Trophoblast cell (in vitro differentiated cells and primary cell): Measurements from ENCODE around the gene C10orf143.

ENCODE experiments used
- DNase-seq, 2 donors: peaks; one replicate each; pipeline ENCODE4 v3.0.0-alpha.2; 2016
- H2AFZ ChIP-seq: 2 replicates; pipeline ENCODE4 v1.6.1; 2013; ENCODE audit warnings: low read length, moderate library complexity, mild to moderate bottlenecking; ENCODE audit not compliant: insufficient read depth, poor library complexity
- H2AK5ac ChIP-seq: 2 replicates; pipeline ENCODE4 v1.6.1; 2013; ENCODE audit warnings: mild to moderate bottlenecking, low read length
- H2BK120ac ChIP-seq: 2 replicates; pipeline ENCODE4 v1.6.1; 2013; ENCODE audit warnings: low read length, mild to moderate bottlenecking, moderate library complexity; ENCODE audit not compliant: insufficient read depth, poor library complexity
- H2BK12ac ChIP-seq: 2 replicates; pipeline ENCODE4 v1.6.1; 2013; ENCODE audit warnings: mild to moderate bottlenecking, low read length, moderate library complexity
- H2BK5ac ChIP-seq: 2 replicates; pipeline ENCODE4 v1.6.1; 2013; ENCODE audit warnings: low read length, low read depth, moderate library complexity, mild to moderate bottlenecking; ENCODE audit not compliant: poor library complexity
- H3K14ac ChIP-seq: 2 replicates; pipeline ENCODE4 v1.6.1; 2013; ENCODE audit warnings: mild to moderate bottlenecking, low read length
- H3K18ac ChIP-seq: 2 replicates; pipeline ENCODE4 v1.6.1; 2013; ENCODE audit warnings: mild to moderate bottlenecking, low read length
- H3K23ac ChIP-seq: 2 replicates; pipeline ENCODE4 v1.6.1; 2013; ENCODE audit warnings: low read length
- H3K27ac ChIP-seq: 2 replicates; pipeline ENCODE4 v1.5.1; 2013; ENCODE audit warnings: low read depth, mild to moderate bottlenecking, inconsistent platforms, low read length, moderate library complexity
- H3K27me3 ChIP-seq: 2 replicates; pipeline ENCODE4 v1.6.1; 2013; ENCODE audit warnings: inconsistent platforms, mild to moderate bottlenecking, low read length, moderate library complexity; ENCODE audit not compliant: insufficient read depth
- H3K36me3 ChIP-seq, 2 experiments: 1 replicate in 1 of 2; 2 replicates in 1 of 2; pipeline ENCODE4 v1.6.1; 2013; ENCODE audit warnings: low read length in 2 of 2, mild to moderate bottlenecking in 2 of 2, moderate library complexity in 1 of 2; ENCODE audit not compliant: insufficient read depth in 2 of 2, control insufficient read depth in 1 of 2
- H3K4ac ChIP-seq: 2 replicates; pipeline ENCODE4 v1.6.1; 2013; ENCODE audit warnings: low read depth, mild to moderate bottlenecking, low read length, moderate library complexity
- H3K4me1 ChIP-seq, 2 experiments: 1 replicate in 1 of 2; 2 replicates in 1 of 2; pipeline ENCODE4 v1.6.1; 2013; ENCODE audit warnings: low read length in 2 of 2, mild to moderate bottlenecking in 2 of 2, moderate library complexity in 1 of 2; ENCODE audit not compliant: insufficient read depth in 2 of 2, control insufficient read depth in 1 of 2
- H3K4me2 ChIP-seq: 2 replicates; pipeline ENCODE4 v1.6.1; 2013; ENCODE audit warnings: inconsistent platforms, mild to moderate bottlenecking, low read length, moderate library complexity
- H3K4me3 ChIP-seq: 2 replicates; pipeline ENCODE4 v1.5.1; 2013; ENCODE audit warnings: mild to moderate bottlenecking, low read depth, low read length, inconsistent platforms
- H3K79me1 ChIP-seq: one replicate; pipeline ENCODE4 v1.6.1; 2013; ENCODE audit warnings: low read length
- H3K79me2 ChIP-seq: 2 replicates; pipeline ENCODE4 v1.6.1; 2013; ENCODE audit warnings: low read length, mild to moderate bottlenecking; ENCODE audit not compliant: control insufficient read depth, insufficient read depth, poor library complexity
- H3K9ac ChIP-seq: 2 replicates; pipeline ENCODE4 v1.6.1; 2013; ENCODE audit warnings: mild to moderate bottlenecking, low read length
- H3K9me3 ChIP-seq: 2 replicates; pipeline ENCODE4 v1.6.1; 2013; ENCODE audit warnings: low read depth, mild to moderate bottlenecking, control low read depth, inconsistent platforms, low read length; ENCODE audit not compliant: insufficient read depth
- H4K12ac ChIP-seq: 2 replicates; pipeline ENCODE4 v1.6.1; 2013; ENCODE audit warnings: low read depth, mild to moderate bottlenecking, low read length, moderate library complexity
- H4K8ac ChIP-seq: 2 replicates; pipeline ENCODE4 v1.6.1; 2013; ENCODE audit warnings: low read depth, mild to moderate bottlenecking, low read length, moderate library complexity
- H4K91ac ChIP-seq: one replicate; pipeline ENCODE4 v1.6.1; 2013; ENCODE audit warnings: low read depth, mild to moderate bottlenecking, low read length, moderate library complexity
- WGBS: extraction: QIAGEN DNeasy Blood & Tissue Kit; methylation state at CpG from one replicate; pipeline ENCODE4 v1.1.7; 2013; ENCODE audit warnings: missing lambda C conversion rate; ENCODE audit not compliant: insufficient read length, insufficient coverage; ENCODE audit errors: extremely low coverage; 5-methylcytosine and 5-hydroxymethylcytosine counted together

Gene C10orf143

DNA sequence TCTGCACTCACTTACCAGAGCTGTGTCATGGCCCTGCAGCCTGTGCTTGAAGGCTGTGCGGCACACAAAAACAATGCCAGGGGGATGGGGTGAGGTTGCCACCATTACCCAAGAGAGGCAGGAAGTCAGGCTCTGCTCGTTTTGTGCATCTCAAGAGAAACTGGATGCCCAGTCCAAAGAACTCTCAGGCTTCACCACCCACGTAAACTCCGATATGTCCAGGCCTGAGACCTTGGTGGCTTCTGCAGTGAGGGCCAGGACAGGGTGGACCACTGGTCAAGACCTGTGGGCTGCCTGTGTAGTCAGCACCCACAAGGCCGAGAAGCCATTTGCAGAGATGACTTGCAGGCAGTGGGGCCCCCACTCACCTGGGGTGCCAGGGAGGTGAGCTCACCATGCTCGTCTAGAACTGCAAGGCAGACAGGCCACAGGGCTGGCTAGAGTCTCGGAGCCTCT lies 91.9 kb downstream of the C10orf143 start:
- H4K8ac ChIP-seq: no peak overlapping the region
- H2AFZ ChIP-seq: no peak overlapping the region
- no peak overlapping the region for H2BK120ac ChIP-seq
- H3K18ac ChIP-seq: no peak overlapping the region
- H3K4me1 ChIP-seq: no peaks in the 10 kb centered on the region
- no peak overlapping the region for H2AK5ac ChIP-seq
- H3K4me2 ChIP-seq: no peak overlapping the region
- no peak overlapping the region for H3K4ac ChIP-seq
- no peaks in the 10 kb centered on the region for H3K79me1 ChIP-seq
- H3K36me3 ChIP-seq: no peaks in the 10 kb centered on the region
- no peak overlapping the region for H4K91ac ChIP-seq
- no peaks in the 10 kb centered on the region for H3K79me2 ChIP-seq
- no peak overlapping the region for H3K9ac ChIP-seq
- no peaks in the 10 kb centered on the region for H3K9me3 ChIP-seq
- H3K27me3 ChIP-seq: no peaks in the 10 kb centered on the region
- WGBS: no CpG with 5 or more reads among the region's 7 CpGs
- H2BK5ac ChIP-seq: no peak overlapping the region
- H3K27ac ChIP-seq: no peak overlapping the region
- no peak overlapping the region for H4K12ac ChIP-seq
- H2BK12ac ChIP-seq: no peak overlapping the region
- DNase-seq: no peak
- H3K23ac ChIP-seq: no peak overlapping the region
- H3K4me3 ChIP-seq: no peak overlapping the region
- H3K14ac ChIP-seq: no peak overlapping the region

DNA sequence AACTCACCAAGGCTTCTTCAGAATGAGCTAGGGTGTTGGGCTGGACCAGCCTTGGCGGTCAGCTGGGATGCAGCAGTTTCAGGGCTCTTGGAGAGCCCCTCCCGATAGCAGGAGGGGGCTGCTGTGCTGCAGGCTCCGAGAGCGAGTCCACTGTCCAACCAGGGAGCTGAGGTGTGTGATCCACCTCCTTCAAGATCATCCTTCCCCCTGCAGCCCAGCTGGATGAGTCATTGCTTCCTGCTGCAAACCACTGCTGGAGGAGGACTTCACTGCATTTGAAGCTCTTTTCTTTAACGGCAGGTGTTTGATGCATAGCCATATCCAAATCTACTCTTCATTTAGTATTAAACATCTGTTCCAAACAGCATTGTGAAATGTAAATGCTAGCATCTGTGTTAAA lies 92.4 kb downstream of the C10orf143 start:
- Histone ChIP-seq H3K23ac (no peak overlapping the region), H4K91ac (no peak overlapping the region), H3K4me2 (no peak overlapping the region), H3K4ac (no peak overlapping the region), H3K9me3 (no peaks in the 10 kb centered on the region), H3K79me1 (no peaks in the 10 kb centered on the region), H3K79me2 (no peaks in the 10 kb centered on the region), H2BK5ac (no peak overlapping the region), H4K8ac (no peak overlapping the region), H3K27me3 (no peaks in the 10 kb centered on the region), H2AK5ac (no peak overlapping the region), H2BK12ac (no peak overlapping the region), H2AFZ (no peak overlapping the region), H3K18ac (no peak overlapping the region), H3K36me3 (no peaks in the 10 kb centered on the region), H3K9ac (no peak overlapping the region), H3K14ac (no peak overlapping the region), H4K12ac (no peak overlapping the region), H2BK120ac (no peak overlapping the region), H3K4me3 (no peak overlapping the region), H3K27ac (no peak overlapping the region), H3K4me1 (no peaks in the 10 kb centered on the region)
- no CpG with 5 or more reads among the region's 5 CpGs for WGBS
- no peak for DNase-seq

GRCh38 chr10:130017631-130018022 lies 93.0 kb downstream of the C10orf143 start:
- Histone ChIP-seq H2AFZ (no peak overlapping the region), H3K23ac (no peak overlapping the region), H3K27ac (no peak overlapping the region), H3K79me1 (no peaks in the 10 kb centered on the region), H3K9ac (no peak overlapping the region), H3K9me3 (no peaks in the 10 kb centered on the region), H3K27me3 (no peaks in the 10 kb centered on the region), H2BK5ac (no peak overlapping the region), H3K4me1 (no peaks in the 10 kb centered on the region), H4K12ac (no peak overlapping the region), H3K4ac (no peak overlapping the region), H3K4me3 (no peak overlapping the region), H2BK12ac (no peak overlapping the region), H3K18ac (no peak overlapping the region), H3K36me3 (no peaks in the 10 kb centered on the region), H3K14ac (no peak overlapping the region), H4K8ac (no peak overlapping the region), H2BK120ac (no peak overlapping the region), H4K91ac (no peak overlapping the region), H3K79me2 (no peaks in the 10 kb centered on the region), H3K4me2 (no peak overlapping the region), H2AK5ac (no peak overlapping the region)
- WGBS: no CpG with 5 or more reads among the region's 13 CpGs
- DNase-seq: no peak

DNA sequence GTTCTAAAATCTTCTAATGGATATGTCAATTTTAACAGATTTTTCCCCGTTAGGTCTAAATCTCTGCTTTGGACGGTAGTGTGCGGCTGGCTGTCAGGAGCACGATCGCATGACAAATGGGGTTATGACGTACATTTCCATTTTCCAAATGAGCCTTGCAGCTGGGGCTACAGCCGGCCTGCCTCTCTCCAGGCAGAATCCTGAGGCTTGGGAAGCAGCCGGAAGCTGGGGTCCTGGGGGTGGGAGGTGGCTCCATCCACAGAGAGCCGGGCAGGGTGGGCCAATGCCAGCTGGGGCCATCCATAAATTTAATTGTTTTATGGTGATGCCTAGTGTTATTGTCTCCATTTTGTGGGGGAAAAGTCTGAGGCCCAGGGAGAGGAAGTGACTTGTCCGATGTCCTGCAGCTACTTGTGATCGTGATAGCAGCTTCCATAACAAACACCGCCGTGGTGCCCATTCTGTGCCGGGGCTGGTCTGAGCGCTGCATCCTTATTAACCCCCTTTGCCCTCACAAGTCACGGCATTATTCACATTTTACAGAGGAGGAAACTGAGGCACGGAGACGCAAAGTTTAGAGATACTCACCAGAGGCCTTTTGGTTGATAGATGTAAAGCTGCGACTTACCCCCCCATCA lies 93.5 kb downstream of the C10orf143 start:
- DNase-seq: no peak
- Histone ChIP-seq H2BK5ac (no peak overlapping the region), H3K79me1 (no peaks in the 10 kb centered on the region), H4K12ac (no peak overlapping the region), H3K4me3 (no peak overlapping the region), H3K4me2 (no peak overlapping the region), H3K9ac (no peak overlapping the region), H3K14ac (no peak overlapping the region), H2BK12ac (no peak overlapping the region), H3K4ac (no peak overlapping the region), H3K23ac (no peak overlapping the region), H4K91ac (no peak overlapping the region), H3K9me3 (no peaks in the 10 kb centered on the region), H3K27me3 (no peaks in the 10 kb centered on the region), H2AK5ac (no peak overlapping the region), H3K27ac (no peak overlapping the region), H3K36me3 (no peaks in the 10 kb centered on the region), H3K4me1 (no peaks in the 10 kb centered on the region), H4K8ac (no peak overlapping the region), H2AFZ (no peak overlapping the region), H3K18ac (no peak overlapping the region), H3K79me2 (no peaks in the 10 kb centered on the region), H2BK120ac (no peak overlapping the region)
- WGBS: no CpG with 5 or more reads among the region's 19 CpGs
